Suprapubic skin (tissue), 4 donors: ENCODE measurements around the gene TNS1. TPM values are rescaled to one million over a fixed set of nuclear protein-coding genes. Genes with fewer than 3 reads are reported as not detected.

Experiments used
- DNase-seq, 2 donors: peaks; one replicate each; pipeline ENCODE4 v3.0.0-alpha.2; 2019; ENCODE audit warnings: low spot score in 2 of 2
- H3K27ac ChIP-seq: fragments of 200-600 bp; sonication (generic); one replicate; pipeline ENCODE4 v1.5.1; 2019
- H3K27me3 ChIP-seq: fragments of 200-600 bp; sonication (generic); one replicate; pipeline ENCODE4 v1.5.1; 2019
- H3K36me3 ChIP-seq: fragments of 200-600 bp; sonication (generic); one replicate; pipeline ENCODE4 v1.5.1; 2019
- H3K4me1 ChIP-seq: fragments of 200-600 bp; sonication (generic); one replicate; pipeline ENCODE4 v1.5.1; 2019
- H3K4me3 ChIP-seq: fragments of 200-600 bp; sonication (generic); one replicate; pipeline ENCODE4 v1.5.1; 2019; ENCODE audit warnings: mild to moderate bottlenecking
- H3K9me3 ChIP-seq: fragments of 200-600 bp; sonication (generic); one replicate; pipeline ENCODE4 v1.5.1; 2019
- CTCF ChIP-seq, 2 donors: fragments of 200-600 bp in 1 of 2; fragments of 450-650 bp in 1 of 2; sonication (generic) in 1 of 2; IDR thresholded peaks; one replicate each; pipeline ENCODE4 v1.5.1; 2016 to 2019; ENCODE audit warnings: antibody characterized with exemption in 2 of 2, mild to moderate bottlenecking in 1 of 2, moderate library complexity in 1 of 2
- EP300 ChIP-seq: sonication (generic); formaldehyde crosslinking; IDR thresholded peaks from one replicate; pipeline ENCODE4 v1.6.1; 2017; ENCODE audit warnings: antibody characterized with exemption
- POLR2A ChIP-seq, 2 donors: fragments of 450-650 bp; IDR thresholded peaks; one replicate each; pipeline ENCODE4 v1.6.1; 2017; ENCODE audit warnings: antibody characterized with exemption in 2 of 2, mild to moderate bottlenecking in 2 of 2, moderate library complexity in 2 of 2
- POLR2AphosphoS5 ChIP-seq, 3 donors: sonication (generic); formaldehyde crosslinking; IDR thresholded peaks; one replicate each; pipeline ENCODE4 v1.6.1; 2017; ENCODE audit warnings: antibody characterized with exemption in 3 of 3
- WGBS: methylation state at CpG from one replicate; pipeline ENCODE4 v1.1.5; 2018; 5-methylcytosine and 5-hydroxymethylcytosine counted together
- total RNA-seq, 4 donors: library from RNA; depleted of rRNA; stranded (reverse); fragments of >200 nt; gene quantifications; one replicate each; pipeline ENCODE4 v1.1.0, GENCODE V29; 2016

TNS1 gene
- total RNA-seq, 4 donors from 2014 or later: 64.1 to 145 (median 99.5) TPM

- Histone ChIP-seq H3K9me3 (no peaks in the 10 kb centered on the region), H3K27me3 (no peaks in the 10 kb centered on the region), H3K4me1 (peaks cover 8% of the 10 kb centered on the region), H3K27ac (no peak overlapping the region), H3K36me3 (no peaks in the 10 kb centered on the region), H3K4me3 (no peak overlapping the region)
- WGBS: 81% methylated on average over 1 of the region's 1 CpG
- TF ChIP-seq CTCF (IDR thresholded peaks at IDR 0.05) (no peak), EP300 (no peak), POLR2AphosphoS5 (IDR thresholded peaks at IDR 0.05) (no peak), POLR2A (IDR thresholded peaks at IDR 0.05) (no peak)
- DNase-seq: no peak
Observed at GRCh38 chr2:217751952-217752351, 250.8 kb downstream of the TNS1 start.

- Histone ChIP-seq H3K27ac (no peak overlapping the region), H3K36me3 (no peaks in the 10 kb centered on the region), H3K4me3 (no peak overlapping the region), H3K9me3 (no peaks in the 10 kb centered on the region), H3K4me1 (peaks cover under 1% of the 10 kb centered on the region), H3K27me3 (no peaks in the 10 kb centered on the region)
- no peak for TF ChIP-seq CTCF (IDR thresholded peaks at IDR 0.05)
- TF ChIP-seq EP300: no peak
- TF ChIP-seq POLR2AphosphoS5 (IDR thresholded peaks at IDR 0.05): no peak
- no peak for TF ChIP-seq POLR2A (IDR thresholded peaks at IDR 0.05)
- 83% methylated on average over 6 of the region's 7 CpGs for WGBS
- no peak for DNase-seq
Observed at GRCh38 chr2:217751192-217751591, 251.6 kb downstream of the TNS1 start.

Other genes with a start within 250 kb of the TNS1 start
- not detected for gene RUFY4, start 66.3 kb upstream of the TNS1 start, total RNA-seq
- 1 to 10 TPM in 3 of 4 donors, under 1 TPM in 1; 0.24 to 4.8 (median 4.0) TPM for gene CXCR2, start 123.0 kb upstream of the TNS1 start, total RNA-seq
- gene CXCR1, start 164.0 kb upstream of the TNS1 start, total RNA-seq: 1 to 10 TPM in 1 of 4 donors, under 1 TPM in 1, not detected in 2; 0.87 to 1.0 TPM
- gene ARPC2, start 214.2 kb upstream of the TNS1 start, total RNA-seq: 100 to 1,000 TPM; 267 to 384 (median 275) TPM